Neural cell (in vitro differentiated cells): Measurements from ENCODE around the gene CDH7.

Experiments used
- CTCF ChIP-seq: fragments of 450-650 bp; IDR thresholded peaks from 2 replicates; pipeline ENCODE4 v1.5.1; 2014; ENCODE audit warnings: antibody characterized with exemption, mild to moderate bottlenecking, moderate library complexity; ENCODE audit not compliant: poor library complexity, severe bottlenecking
- EZH2 ChIP-seq: fragments of 200-600, 300-800 bp; shearing (Covaris generic), sonication (generic); IDR thresholded peaks from 2 replicates; pipeline ENCODE4 v1.6.1; 2014; ENCODE audit warnings: antibody characterized with exemption, low read length, borderline replicate concordance, mild to moderate bottlenecking; ENCODE audit not compliant: insufficient read depth, poor library complexity, severe bottlenecking
- RAD21 ChIP-seq: fragments of 450-650 bp; conservative IDR thresholded peaks from 2 replicates; pipeline ENCODE4 v1.6.1; 2014; ENCODE audit warnings: antibody characterized with exemption, mild to moderate bottlenecking, moderate library complexity
- REST ChIP-seq: IDR thresholded peaks from 2 replicates; pipeline ENCODE4 v1.6.1; 2012; ENCODE audit warnings: borderline replicate concordance
- SMC3 ChIP-seq: fragments of 450-650 bp; conservative IDR thresholded peaks from 2 replicates; pipeline ENCODE4 v1.6.1; 2014; ENCODE audit warnings: antibody characterized with exemption, mild to moderate bottlenecking, moderate library complexity; ENCODE audit not compliant: poor library complexity

- TF ChIP-seq CTCF (no peak), RAD21 (no peak), EZH2 (no peak), SMC3 (no peak), REST (no peak)
Measured at GRCh38 chr18:65897292-65897691, 146.5 kb downstream of the CDH7 start.
